ENCODE measurements around the gene FAM120B.

The FAM120B gene

DNA sequence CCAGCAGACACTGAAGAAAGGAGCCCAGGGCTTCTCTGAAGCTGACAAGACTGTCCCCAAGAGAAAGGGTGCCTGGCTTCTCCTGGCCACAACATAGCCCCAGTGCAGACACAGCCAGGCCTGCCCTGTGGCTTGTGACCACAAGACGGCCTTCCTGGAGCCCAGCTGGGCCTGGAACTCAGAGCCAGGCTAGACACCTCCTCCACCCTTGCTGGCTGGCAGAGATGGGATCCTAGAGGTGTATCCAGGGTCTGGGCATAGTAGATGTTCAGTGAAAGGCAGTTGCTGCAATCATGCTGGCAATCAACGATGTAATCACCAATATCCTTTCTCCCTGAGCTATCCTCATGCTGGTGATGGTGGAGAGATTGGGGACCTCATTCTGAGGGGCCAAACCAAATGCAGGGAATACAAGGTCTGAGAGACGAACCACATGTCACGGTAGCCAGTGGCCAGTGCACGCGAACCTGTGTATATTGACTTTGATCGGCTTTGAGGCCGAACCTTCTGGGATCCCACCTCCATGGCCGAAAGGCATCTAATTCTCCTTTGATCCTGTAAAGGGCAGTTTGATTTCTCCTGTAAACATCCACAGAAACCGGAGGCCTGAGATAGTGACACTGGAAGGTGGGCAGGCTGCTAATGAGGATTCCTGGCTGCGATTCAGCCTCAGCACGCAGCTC lies 131.3 kb downstream of the FAM120B start:
- H3K36me3 ChIP-seq (ENCODE audit: control insufficient read depth, insufficient read depth, low read length), result no peaks in the 10 kb centered on the region
- H3K4me3 ChIP-seq (ENCODE audit: extremely low read depth, insufficient read depth, low read length, poor library complexity, severe bottlenecking), result no peak overlapping the region
- peaks cover 10% of the 10 kb centered on the region for H3K9me3 ChIP-seq (ENCODE audit: control insufficient read depth, low read length)
- 73 to 74% methylated on average over 9 to 10 of the region's 12 CpGs for WGBS, 2 experiments (ENCODE audit: insufficient coverage in 2 of 2)
- H3K4me1 ChIP-seq (ENCODE audit: control insufficient read depth, insufficient read depth, low read length, poor library complexity, severe bottlenecking), result peaks cover 20% of the 10 kb centered on the region
- H3K27ac ChIP-seq (ENCODE audit: low read depth, low read length, severe bottlenecking), result peak overlapping the region; percentile 65

DNA sequence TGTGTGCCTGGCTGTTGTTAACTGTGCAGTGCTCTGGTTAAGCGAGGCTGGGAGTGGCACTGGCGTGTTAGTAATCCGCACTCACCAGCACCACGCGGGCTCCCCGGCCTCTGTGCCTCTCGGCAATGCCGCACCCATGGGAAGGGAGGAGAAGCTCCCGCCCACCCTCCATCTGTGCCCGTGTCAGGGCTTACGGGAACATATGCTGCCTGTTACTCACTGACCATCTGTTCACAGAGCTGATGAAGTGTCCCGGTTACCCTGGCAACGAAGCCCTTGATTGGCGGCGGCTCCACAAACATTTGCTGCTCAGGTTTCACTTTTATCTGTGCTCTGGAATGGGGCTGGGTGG lies 131.8 kb downstream of the FAM120B start:
- peak overlapping the region; percentile 65 for H3K27ac ChIP-seq (ENCODE audit: low read depth, low read length, severe bottlenecking)
- peaks cover 20% of the 10 kb centered on the region for H3K4me1 ChIP-seq (ENCODE audit: control insufficient read depth, insufficient read depth, low read length, poor library complexity, severe bottlenecking)
- peaks cover 10% of the 10 kb centered on the region for H3K9me3 ChIP-seq (ENCODE audit: control insufficient read depth, low read length)
- no peaks in the 10 kb centered on the region for H3K36me3 ChIP-seq (ENCODE audit: control insufficient read depth, insufficient read depth, low read length)
- no peak overlapping the region for H3K4me3 ChIP-seq (ENCODE audit: extremely low read depth, insufficient read depth, low read length, poor library complexity, severe bottlenecking)
- WGBS, 2 experiments (ENCODE audit: insufficient coverage in 2 of 2), result 2 to 19% methylated on average over 6 to 11 of the region's 15 CpGs

DNA sequence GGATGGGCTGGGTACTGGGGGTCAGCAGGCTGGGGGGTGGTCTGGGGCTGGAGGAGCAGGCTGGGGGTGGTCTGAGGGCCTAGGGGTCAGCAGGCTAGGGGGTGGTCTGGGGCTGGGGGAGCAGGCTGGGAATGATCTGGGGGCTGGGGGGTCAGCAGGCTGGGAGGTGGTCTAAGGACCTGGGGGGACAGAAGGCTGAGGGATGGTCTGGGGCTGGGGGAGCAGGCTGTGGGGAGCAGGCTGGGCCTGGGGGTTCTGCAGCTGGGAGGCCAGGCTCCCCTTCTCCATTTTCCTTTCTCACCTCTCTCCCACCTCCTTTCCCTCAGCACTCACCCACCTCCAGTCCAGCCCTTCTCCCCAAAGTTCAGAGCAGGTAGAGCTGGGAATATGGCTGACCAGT lies 132.3 kb downstream of the FAM120B start:
- Histone ChIP-seq H3K9me3 (ENCODE audit: control insufficient read depth, low read length) (peaks cover 10% of the 10 kb centered on the region), H3K4me1 (ENCODE audit: control insufficient read depth, insufficient read depth, low read length, poor library complexity, severe bottlenecking) (peaks cover 20% of the 10 kb centered on the region), H3K4me3 (ENCODE audit: extremely low read depth, insufficient read depth, low read length, poor library complexity, severe bottlenecking) (no peak overlapping the region), H3K27ac (ENCODE audit: low read depth, low read length, severe bottlenecking) (no peak overlapping the region), H3K36me3 (ENCODE audit: control insufficient read depth, insufficient read depth, low read length) (no peaks in the 10 kb centered on the region)

DNA sequence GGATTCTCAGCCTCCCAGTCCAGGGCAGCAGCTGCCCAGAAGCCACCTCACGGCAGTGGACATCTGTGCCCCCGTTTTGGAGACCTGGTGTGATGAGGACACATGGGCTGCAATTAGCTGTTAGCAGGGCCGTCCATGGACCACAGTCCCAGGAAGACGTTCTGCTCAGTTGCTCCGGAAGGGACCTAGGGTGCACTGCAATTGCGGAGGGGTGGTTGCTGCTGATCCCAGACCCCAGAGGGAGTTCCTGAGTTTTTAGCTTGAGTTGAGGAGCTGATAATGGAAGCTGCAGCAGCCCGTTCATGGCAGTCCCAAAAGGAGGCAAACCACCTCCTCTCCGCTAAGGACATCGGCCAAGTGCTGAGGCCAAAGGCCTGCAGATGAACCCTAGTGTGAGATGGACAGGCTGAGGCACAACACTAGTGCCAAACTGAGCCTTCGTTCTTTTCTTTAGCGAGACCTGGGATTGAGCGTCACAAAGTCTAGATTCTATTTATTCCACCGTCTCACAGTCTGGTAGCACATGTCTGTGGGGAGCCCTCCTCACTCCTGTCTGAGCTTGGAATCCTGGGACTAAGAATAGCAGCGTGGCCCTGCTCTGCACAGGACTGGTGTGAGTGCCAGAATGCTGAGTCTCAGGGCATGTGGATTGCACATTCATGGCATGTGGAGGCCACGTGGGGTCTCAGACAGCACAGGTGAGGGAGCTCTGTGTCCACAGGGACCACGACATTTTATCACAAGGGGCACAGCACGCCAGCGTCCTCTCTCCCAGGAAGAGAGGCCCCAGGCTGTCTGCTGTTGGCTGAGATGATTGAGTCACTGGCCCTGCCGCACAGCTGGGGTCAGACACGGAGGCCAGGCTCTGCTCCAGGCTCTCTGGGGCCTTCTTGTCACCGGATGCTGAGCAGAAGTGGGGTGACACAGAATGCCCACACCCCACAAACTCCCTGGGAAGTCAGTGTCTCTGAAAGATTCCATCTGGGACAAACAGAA lies 133.1 kb downstream of the FAM120B start:
- Histone ChIP-seq H3K4me1 (ENCODE audit: control insufficient read depth, insufficient read depth, low read length, poor library complexity, severe bottlenecking) (peaks cover 20% of the 10 kb centered on the region), H3K27ac (ENCODE audit: low read depth, low read length, severe bottlenecking) (no peak overlapping the region), H3K9me3 (ENCODE audit: control insufficient read depth, low read length) (peaks cover 10% of the 10 kb centered on the region), H3K4me3 (ENCODE audit: extremely low read depth, insufficient read depth, low read length, poor library complexity, severe bottlenecking) (no peak overlapping the region), H3K36me3 (ENCODE audit: control insufficient read depth, insufficient read depth, low read length) (no peaks in the 10 kb centered on the region)
- WGBS, 2 experiments (ENCODE audit: insufficient coverage in 2 of 2), result 88 to 89% methylated on average over 21 of the region's 21 CpGs

DNA sequence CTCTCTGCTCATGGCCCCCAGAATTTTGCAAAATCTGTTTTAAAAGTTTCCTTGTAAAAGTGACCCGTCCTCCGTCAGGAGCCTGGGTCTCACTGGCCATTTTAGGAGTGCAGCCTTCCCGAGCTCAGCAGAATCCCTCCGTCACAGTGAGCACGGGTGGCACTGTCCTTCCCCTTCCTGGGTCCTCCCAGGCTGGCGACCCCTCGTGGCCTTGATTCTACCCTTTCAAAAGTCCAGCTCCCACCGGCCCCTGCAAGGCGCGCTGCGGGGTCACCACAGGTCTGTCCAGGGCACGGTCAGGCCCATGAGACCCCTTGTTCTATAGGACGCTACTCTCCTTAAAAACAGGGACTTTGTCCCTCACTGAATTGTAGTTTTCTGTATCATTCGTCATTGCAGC lies 133.9 kb downstream of the FAM120B start:
- H3K36me3 ChIP-seq (ENCODE audit: control insufficient read depth, insufficient read depth, low read length), result no peaks in the 10 kb centered on the region
- H3K9me3 ChIP-seq (ENCODE audit: control insufficient read depth, low read length), result peaks cover 10% of the 10 kb centered on the region
- peaks cover 20% of the 10 kb centered on the region for H3K4me1 ChIP-seq (ENCODE audit: control insufficient read depth, insufficient read depth, low read length, poor library complexity, severe bottlenecking)
- WGBS, 2 experiments (ENCODE audit: insufficient coverage in 2 of 2), result 89 to 91% methylated on average over 14 of the region's 14 CpGs
- H3K27ac ChIP-seq (ENCODE audit: low read depth, low read length, severe bottlenecking), result no peak overlapping the region
- no peak overlapping the region for H3K4me3 ChIP-seq (ENCODE audit: extremely low read depth, insufficient read depth, low read length, poor library complexity, severe bottlenecking)

DNA sequence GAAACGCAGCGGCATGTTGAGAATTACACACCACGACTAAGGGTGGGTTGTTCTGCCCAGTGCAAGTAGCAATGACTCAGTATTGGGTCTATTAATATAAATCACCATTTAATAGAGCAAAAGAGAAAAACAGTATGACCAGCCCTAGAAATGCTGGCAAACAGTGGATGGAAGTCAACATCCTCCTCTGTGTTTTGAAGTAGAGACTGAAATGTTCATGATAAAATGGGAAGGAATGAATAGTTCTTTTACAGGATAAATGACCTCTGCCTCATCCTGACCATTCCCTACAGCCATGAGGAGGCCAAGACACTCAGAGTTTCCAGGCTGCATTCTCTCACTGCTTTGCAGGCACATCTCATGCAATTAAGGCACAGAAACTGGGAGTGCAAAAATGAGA lies 134.8 kb downstream of the FAM120B start:
- no peak overlapping the region for H3K4me3 ChIP-seq (ENCODE audit: extremely low read depth, insufficient read depth, low read length, poor library complexity, severe bottlenecking)
- no peaks in the 10 kb centered on the region for H3K36me3 ChIP-seq (ENCODE audit: control insufficient read depth, insufficient read depth, low read length)
- H3K9me3 ChIP-seq (ENCODE audit: control insufficient read depth, low read length), result peaks cover 1% of the 10 kb centered on the region
- H3K4me1 ChIP-seq (ENCODE audit: control insufficient read depth, insufficient read depth, low read length, poor library complexity, severe bottlenecking), result peaks cover 20% of the 10 kb centered on the region
- no CpG with 5 or more reads among the region's 3 CpGs for WGBS, 2 experiments (ENCODE audit: insufficient coverage in 2 of 2)
- no peak overlapping the region for H3K27ac ChIP-seq (ENCODE audit: low read depth, low read length, severe bottlenecking)

DNA sequence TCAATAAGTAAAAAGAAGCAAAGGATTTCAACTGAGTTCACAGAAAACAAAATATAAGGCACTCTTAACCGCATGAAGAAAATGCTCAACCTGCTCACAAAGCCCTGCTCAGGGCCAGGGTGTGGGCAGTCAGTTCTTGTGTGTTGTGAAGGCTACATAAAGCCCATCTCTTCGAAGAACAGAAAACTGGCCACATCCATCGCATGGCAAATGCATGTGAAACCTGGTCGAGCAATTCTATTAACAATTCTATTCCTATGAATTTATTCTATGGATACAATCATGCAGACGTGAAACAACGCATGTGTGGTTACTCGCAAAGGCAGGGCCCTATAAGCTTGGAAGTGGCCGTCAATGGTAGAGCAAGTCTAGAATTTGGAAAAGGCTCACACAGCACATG lies 136.0 kb downstream of the FAM120B start:
- no peak overlapping the region for H3K27ac ChIP-seq (ENCODE audit: low read depth, low read length, severe bottlenecking)
- 96 to 98% methylated on average over 5 of the region's 8 CpGs for WGBS, 2 experiments (ENCODE audit: insufficient coverage in 2 of 2)
- H3K4me3 ChIP-seq (ENCODE audit: extremely low read depth, insufficient read depth, low read length, poor library complexity, severe bottlenecking), result no peak overlapping the region
- peaks cover 20% of the 10 kb centered on the region for H3K4me1 ChIP-seq (ENCODE audit: control insufficient read depth, insufficient read depth, low read length, poor library complexity, severe bottlenecking)
- H3K36me3 ChIP-seq (ENCODE audit: control insufficient read depth, insufficient read depth, low read length), result no peaks in the 10 kb centered on the region
- H3K9me3 ChIP-seq (ENCODE audit: control insufficient read depth, low read length), result no peaks in the 10 kb centered on the region

DNA sequence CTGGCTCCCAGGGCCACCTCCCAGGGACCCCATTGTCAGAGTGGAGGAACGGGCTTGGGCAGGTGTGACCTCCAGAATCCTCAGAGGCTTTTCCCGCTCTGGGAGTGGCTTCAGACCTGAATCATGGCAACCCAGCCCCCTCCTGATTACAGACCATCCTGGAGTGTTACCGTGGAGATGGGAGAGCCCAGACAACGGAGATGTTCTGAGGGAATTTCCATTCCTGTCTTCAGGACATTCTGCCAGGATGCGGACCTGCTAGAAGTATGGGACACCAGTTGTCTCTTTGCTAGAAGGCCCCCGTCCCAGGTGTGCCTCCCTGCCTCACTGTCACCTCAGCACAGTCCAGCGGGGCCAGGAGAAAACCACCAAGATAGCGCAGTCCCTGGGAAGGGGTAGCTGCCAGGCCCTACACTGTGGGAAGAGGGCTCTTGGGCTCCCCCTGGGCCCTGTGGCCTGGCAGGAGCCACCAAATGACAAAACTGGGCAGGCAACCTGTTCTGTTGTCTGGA lies 136.6 kb downstream of the FAM120B start:
- H3K4me3 ChIP-seq (ENCODE audit: extremely low read depth, insufficient read depth, low read length, poor library complexity, severe bottlenecking), result no peak overlapping the region
- 84 to 94% methylated on average over 7 to 8 of the region's 8 CpGs for WGBS, 2 experiments (ENCODE audit: insufficient coverage in 2 of 2)
- no peak overlapping the region for H3K27ac ChIP-seq (ENCODE audit: low read depth, low read length, severe bottlenecking)
- peaks cover 20% of the 10 kb centered on the region for H3K4me1 ChIP-seq (ENCODE audit: control insufficient read depth, insufficient read depth, low read length, poor library complexity, severe bottlenecking)
- no peaks in the 10 kb centered on the region for H3K9me3 ChIP-seq (ENCODE audit: control insufficient read depth, low read length)
- H3K36me3 ChIP-seq (ENCODE audit: control insufficient read depth, insufficient read depth, low read length), result no peaks in the 10 kb centered on the region

DNA sequence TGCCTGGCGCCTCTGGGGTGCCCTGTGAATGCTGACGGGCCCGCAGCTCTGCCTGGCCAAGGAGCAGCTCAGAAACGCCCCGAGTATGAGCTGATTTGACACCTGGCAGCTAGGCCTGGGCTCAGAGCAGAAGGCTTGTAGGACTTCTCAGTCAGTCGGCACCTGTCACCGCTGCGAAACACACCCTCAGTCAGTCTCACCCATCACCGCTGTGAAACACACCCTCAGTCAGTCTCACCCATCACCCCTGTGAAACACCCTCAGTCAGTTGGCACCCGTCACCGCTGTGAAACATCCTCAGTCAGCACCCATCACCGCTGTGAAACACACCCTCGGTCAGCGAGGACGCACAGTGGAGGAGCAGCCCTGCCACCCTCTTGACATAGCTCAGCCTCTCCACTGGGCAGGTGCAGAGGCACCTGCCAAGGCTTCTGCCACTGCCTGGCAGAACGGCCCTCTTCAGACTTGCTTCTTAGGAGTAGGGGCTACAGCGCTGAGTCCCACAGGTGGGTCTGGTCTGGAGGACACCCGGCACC lies 137.6 kb downstream of the FAM120B start:
- peaks cover 16% of the 10 kb centered on the region for H3K4me1 ChIP-seq (ENCODE audit: control insufficient read depth, insufficient read depth, low read length, poor library complexity, severe bottlenecking)
- H3K36me3 ChIP-seq (ENCODE audit: control insufficient read depth, insufficient read depth, low read length), result no peaks in the 10 kb centered on the region
- H3K27ac ChIP-seq (ENCODE audit: low read depth, low read length, severe bottlenecking), result no peak overlapping the region
- H3K4me3 ChIP-seq (ENCODE audit: extremely low read depth, insufficient read depth, low read length, poor library complexity, severe bottlenecking), result no peak overlapping the region
- WGBS, 2 experiments (ENCODE audit: insufficient coverage in 2 of 2), result 86 to 92% methylated on average over 12 to 14 of the region's 18 CpGs
- no peaks in the 10 kb centered on the region for H3K9me3 ChIP-seq (ENCODE audit: control insufficient read depth, low read length)

DNA sequence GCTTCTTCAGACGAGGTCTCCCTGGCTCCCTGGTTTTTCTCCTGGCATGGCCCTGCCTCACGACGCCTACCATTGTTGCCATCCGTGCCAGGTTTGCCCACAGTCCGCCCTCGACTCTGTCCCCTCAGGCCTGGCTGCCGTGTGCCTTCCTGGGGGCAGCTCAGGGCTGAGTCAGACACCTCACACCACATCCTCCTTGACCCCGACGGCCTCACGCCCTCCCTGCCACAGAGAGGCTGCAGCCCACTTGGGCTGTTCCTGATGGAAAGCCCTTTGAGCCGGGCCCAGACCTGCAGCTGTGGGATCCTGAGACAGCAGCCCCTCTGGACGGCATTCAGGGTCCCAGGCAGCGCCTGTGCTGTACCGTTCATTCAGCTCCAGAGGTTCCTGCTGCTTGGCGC lies 138.3 kb downstream of the FAM120B start:
- no peaks in the 10 kb centered on the region for H3K9me3 ChIP-seq (ENCODE audit: control insufficient read depth, low read length)
- peaks cover 9% of the 10 kb centered on the region for H3K4me1 ChIP-seq (ENCODE audit: control insufficient read depth, insufficient read depth, low read length, poor library complexity, severe bottlenecking)
- H3K36me3 ChIP-seq (ENCODE audit: control insufficient read depth, insufficient read depth, low read length), result no peaks in the 10 kb centered on the region
- WGBS, 2 experiments (ENCODE audit: insufficient coverage in 2 of 2), result 83 to 88% methylated on average over 9 to 15 of the region's 15 CpGs
- H3K4me3 ChIP-seq (ENCODE audit: extremely low read depth, insufficient read depth, low read length, poor library complexity, severe bottlenecking), result no peak overlapping the region
- H3K27ac ChIP-seq (ENCODE audit: low read depth, low read length, severe bottlenecking), result no peak overlapping the region
